WTC11 (cell line): Measurements from ENCODE around the gene MEIOSIN. TPM values are rescaled to one million over a fixed set of nuclear protein-coding genes. Genes with fewer than 3 reads are reported as not detected.

Experiments
- ATAC-seq: fragments of 200-7000 bp; cut with Tn5 transposase; 2 replicates; pipeline ENCODE4 v1.10.0; 2021; ENCODE audit warnings: mild to moderate bottlenecking, moderate library complexity
- CTCF ChIA-PET: fragments of 300-600 bp; sonication (Branson Sonifier 250); formaldehyde crosslinking; loops from one replicate; lab custom pipeline; 2021; ENCODE audit warnings: antibody characterized with exemption; lab: Charles Lee
- POLR2A ChIA-PET: fragments of 350-600 bp; sonication (Branson Sonifier 250); formaldehyde crosslinking; loops from one replicate; lab custom pipeline; 2021; ENCODE audit warnings: antibody characterized with exemption; lab: Charles Lee
- DNase-seq: peaks from one replicate; pipeline ENCODE4 v3.0.0; 2021; ENCODE audit warnings: low spot score
- H3K27ac Mint-ChIP-seq: 2 replicates; pipeline ENCODE4 v1.8.0; 2021; ENCODE audit warnings: mixed read lengths
- H3K27me3 Mint-ChIP-seq: 2 replicates; pipeline ENCODE4 v1.8.0; 2021; ENCODE audit warnings: low read depth, mild to moderate bottlenecking, moderate library complexity, mixed read lengths
- H3K36me3 Mint-ChIP-seq: 2 replicates; pipeline ENCODE4 v1.8.0; 2021; ENCODE audit warnings: mixed read lengths
- H3K4me1 Mint-ChIP-seq: 2 replicates; pipeline ENCODE4 v1.8.0; 2022; ENCODE audit warnings: mixed read lengths
- H3K4me3 Mint-ChIP-seq: 2 replicates; pipeline ENCODE4 v1.8.0; 2021; ENCODE audit warnings: mild to moderate bottlenecking, moderate library complexity, mixed read lengths
- H3K9me3 Mint-ChIP-seq: 2 replicates; pipeline ENCODE4 v1.8.0; 2021; ENCODE audit warnings: mixed read lengths
- AFF4 ChIP-seq: sonication (generic); formaldehyde crosslinking; IDR thresholded peaks from 2 replicates; pipeline ENCODE4 v1.8.1; 2023; ENCODE audit warnings: mild to moderate bottlenecking, missing genetic modification reagents, borderline replicate concordance
- AR ChIP-seq: fragments of 250-450 bp; sonication (Bioruptor Pico); IDR thresholded peaks from 2 replicates; pipeline ENCODE4 v1.9.0; 2021; ENCODE audit warnings: mild to moderate bottlenecking
- ATF1 ChIP-seq: sonication (generic); formaldehyde crosslinking; IDR thresholded peaks from 2 replicates; pipeline ENCODE4 v1.8.1; 2023; ENCODE audit warnings: mild to moderate bottlenecking, moderate library complexity, missing genetic modification reagents
- CREM ChIP-seq: sonication (generic); formaldehyde crosslinking; IDR thresholded peaks from 2 replicates; pipeline ENCODE4 v1.8.1; 2022; ENCODE audit warnings: mild to moderate bottlenecking, missing genetic modification reagents, moderate library complexity
- EMX1 ChIP-seq: fragments of 250-450 bp; sonication (Bioruptor Pico); IDR thresholded peaks from 2 replicates; pipeline ENCODE4 v1.8.0; 2021; ENCODE audit warnings: mild to moderate bottlenecking
- ETV6 ChIP-seq: sonication (generic); formaldehyde crosslinking; IDR thresholded peaks from 2 replicates; pipeline ENCODE4 v1.8.1; 2022; ENCODE audit warnings: mild to moderate bottlenecking, missing genetic modification reagents
- HMGA2 ChIP-seq: fragments of 250-450 bp; sonication (Bioruptor Pico); IDR thresholded peaks from 2 replicates; pipeline ENCODE4 v1.4.0; 2021; ENCODE audit warnings: mild to moderate bottlenecking, moderate library complexity
- IRF1 ChIP-seq: sonication (generic); formaldehyde crosslinking; IDR thresholded peaks from 2 replicates; pipeline ENCODE4 v1.8.0; 2023; ENCODE audit warnings: missing genetic modification reagents
- IRF2 ChIP-seq: sonication (generic); formaldehyde crosslinking; IDR thresholded peaks from 2 replicates; pipeline ENCODE4 v1.8.0; 2022; ENCODE audit warnings: low read depth, missing genetic modification reagents, borderline replicate concordance
- MAX ChIP-seq: sonication (generic); formaldehyde crosslinking; IDR thresholded peaks from 2 replicates; pipeline ENCODE4 v1.8.0; 2022; ENCODE audit warnings: mild to moderate bottlenecking, missing genetic modification reagents
- MLX ChIP-seq: sonication (generic); formaldehyde crosslinking; IDR thresholded peaks from 2 replicates; pipeline ENCODE4 v1.8.1; 2023; ENCODE audit warnings: mild to moderate bottlenecking, missing genetic modification reagents, moderate library complexity
- NFYB ChIP-seq: sonication (generic); formaldehyde crosslinking; conservative IDR thresholded peaks from 2 replicates; pipeline ENCODE4 v1.8.0; 2022; ENCODE audit warnings: low read depth, missing genetic modification reagents
- NR1H2 ChIP-seq: sonication (generic); formaldehyde crosslinking; IDR thresholded peaks from 2 replicates; pipeline ENCODE4 v1.9.0; 2021; ENCODE audit warnings: mild to moderate bottlenecking, moderate library complexity, missing genetic modification reagents
- PREB ChIP-seq: sonication (generic); formaldehyde crosslinking; IDR thresholded peaks from 2 replicates; pipeline ENCODE4 v1.8.1; 2022; ENCODE audit warnings: mild to moderate bottlenecking, missing genetic modification reagents, moderate library complexity, borderline replicate concordance
- RORB ChIP-seq: fragments of 250-450 bp; sonication (Bioruptor Pico); IDR thresholded peaks from 2 replicates; pipeline ENCODE4 v1.9.0; 2021; ENCODE audit warnings: mild to moderate bottlenecking
- SMAD3 ChIP-seq: sonication (generic); formaldehyde crosslinking; IDR thresholded peaks from 2 replicates; pipeline ENCODE4 v1.8.0; 2022; ENCODE audit warnings: missing genetic modification reagents, mild to moderate bottlenecking, borderline replicate concordance
- SMAD4 ChIP-seq: sonication (generic); formaldehyde crosslinking; IDR thresholded peaks from 2 replicates; pipeline ENCODE4 v1.8.0; 2022; ENCODE audit warnings: mild to moderate bottlenecking, missing genetic modification reagents
- SOX15 ChIP-seq: fragments of 250-450 bp; sonication (Bioruptor Pico); IDR thresholded peaks from 2 replicates; pipeline ENCODE4 v1.9.0; 2021; ENCODE audit warnings: mild to moderate bottlenecking
- ZBTB43 ChIP-seq: sonication (generic); formaldehyde crosslinking; IDR thresholded peaks from 2 replicates; pipeline ENCODE4 v1.8.1; 2023; ENCODE audit warnings: mild to moderate bottlenecking, missing genetic modification reagents
- ZMAT4 ChIP-seq: fragments of 250-450 bp; sonication (Bioruptor Pico); IDR thresholded peaks from 2 replicates; pipeline ENCODE4 v1.9.0; 2021; ENCODE audit warnings: mild to moderate bottlenecking
- ZNF317 ChIP-seq: sonication (generic); formaldehyde crosslinking; IDR thresholded peaks from 2 replicates; pipeline ENCODE4 v1.8.1; 2023; ENCODE audit warnings: low read depth, mild to moderate bottlenecking, moderate library complexity, missing genetic modification reagents, borderline replicate concordance
- ZNF396 ChIP-seq: fragments of 250-450 bp; sonication (Bioruptor Pico); IDR thresholded peaks from 2 replicates; pipeline ENCODE4 v1.8.0; 2021; ENCODE audit warnings: mild to moderate bottlenecking, moderate library complexity, borderline replicate concordance
- ZNF671 ChIP-seq: fragments of 250-450 bp; sonication (Bioruptor Pico); IDR thresholded peaks from 2 replicates; pipeline ENCODE4 v1.8.0; 2021; ENCODE audit warnings: mild to moderate bottlenecking
- total RNA-seq: library from RNA; stranded (reverse); gene quantifications from 3 replicates; pipeline ENCODE4 v1.2.3, GENCODE V29; 2021

The MEIOSIN gene
- total RNA-seq, 1 experiment from 2014 or later = not detected

GRCh38 chr19:45692187-45693105, 40.8 kb upstream of the MEIOSIN start, which contains the start of gene QPCTL:
Gene QPCTL, plus strand, starts transcription at chr19:45692666. Its CDS starts 38 bp downstream, at chr19:45692704.
- H3K4me1 Mint-ChIP-seq = peaks cover 6% of the 10 kb centered on the region; the same call in 1 of the 2 replicates
- peak; percentile 97 for DNase-seq
- ChIA-PET POLR2A (interaction anchor here (0.6 to 3.3 kb wide), 28 partner anchors 10 to 366 kb away, joined by 3 to 39 read pairs (median 4); partner anchors contain the start of genes FBXO46, FOSB, GIPR and RSPH6A), CTCF (interaction anchor here (0.6 to 5.4 kb wide), 52 partner anchors 9 to 1407 kb away, joined by 3 to 86 read pairs (median 5); partner anchors contain the start of genes FBXO46, MYPOP, RSPH6A and SIX5)
- H3K27me3 Mint-ChIP-seq = peaks cover 3% of the 10 kb centered on the region; the same call in 1 of the 2 replicates
- H3K27ac Mint-ChIP-seq = peak within 1 kb of the TSS; percentile 100
- ATAC-seq = peak; percentile 95
- no peaks in the 10 kb centered on the region for H3K9me3 Mint-ChIP-seq
- H3K4me3 Mint-ChIP-seq = peak within 1 kb of the TSS; percentile 96
- peaks cover 43% of the 10 kb centered on the region for H3K36me3 Mint-ChIP-seq
- no peak for TF ChIP-seq ZNF396
- TF ChIP-seq ATF1 (CRISPR knock-in tag) = no peak
- no peak for TF ChIP-seq AR (CRISPR knock-in tag)
- TF ChIP-seq SMAD3 (CRISPR knock-in tag) = no peak
- no peak for TF ChIP-seq ZNF671 (CRISPR knock-in tag)
- no peak for TF ChIP-seq RORB
- no peak for TF ChIP-seq AFF4 (CRISPR knock-in tag)
- TF ChIP-seq MAX (CRISPR knock-in tag) = peak; percentile 87
- peak; percentile 85 for TF ChIP-seq ETV6
- TF ChIP-seq IRF1 (CRISPR knock-in tag) = peak; percentile 46; the same call in 1 of the 2 replicates
- no peak for TF ChIP-seq SMAD4 (CRISPR knock-in tag)
- no peak for TF ChIP-seq PREB (CRISPR knock-in tag)
- TF ChIP-seq ZMAT4 (CRISPR knock-in tag) = no peak
- TF ChIP-seq HMGA2 = no peak
- no peak for TF ChIP-seq ZBTB43 (CRISPR knock-in tag)
- no peak for TF ChIP-seq IRF2 (CRISPR knock-in tag)
- no peak; the same call in 1 of the 2 replicates for TF ChIP-seq CREM (CRISPR knock-in tag)
- TF ChIP-seq NR1H2 = peak; percentile 23; the same call in 1 of the 2 replicates
- TF ChIP-seq MLX (CRISPR knock-in tag) = no peak
- no peak for TF ChIP-seq EMX1 (CRISPR knock-in tag)
- no peak for TF ChIP-seq ZNF317
- peak; percentile 89 for TF ChIP-seq NFYB (CRISPR knock-in tag)
- TF ChIP-seq SOX15 (CRISPR knock-in tag) = no peak
